PC-9 (cell line): Measurements from ENCODE around the gene EHMT1.

Experiments
- CTCF ChIP-seq: fragments of 200-600 bp; sonication (generic); conservative IDR thresholded peaks from 2 replicates; pipeline ENCODE4 v1.6.1; 2017; ENCODE audit warnings: mixed run types, antibody characterized with exemption, mild to moderate bottlenecking, moderate library complexity
- EZH2 ChIP-seq: fragments of 200-600 bp; sonication (generic); IDR thresholded peaks from 2 replicates; pipeline ENCODE4 v1.8.0; 2017; ENCODE audit warnings: antibody characterized with exemption, low read depth

GRCh38 chr9:137778336-137778735, 159.5 kb downstream of the EHMT1 start:
- TF ChIP-seq CTCF (no peak), EZH2 (no peak)
